Measurements from ENCODE around the gene SLC12A7. TPM values are rescaled to one million over a fixed set of nuclear protein-coding genes. Genes with fewer than 3 reads are reported as not detected.

Gene SLC12A7
- total and polyA plus RNA-seq, 9 of the 15 experiments (the other 6 are each of a cell fraction or from before 2014, with no cell fraction given), result 0.01 to 3.1 (median 0.56) TPM

DNA sequence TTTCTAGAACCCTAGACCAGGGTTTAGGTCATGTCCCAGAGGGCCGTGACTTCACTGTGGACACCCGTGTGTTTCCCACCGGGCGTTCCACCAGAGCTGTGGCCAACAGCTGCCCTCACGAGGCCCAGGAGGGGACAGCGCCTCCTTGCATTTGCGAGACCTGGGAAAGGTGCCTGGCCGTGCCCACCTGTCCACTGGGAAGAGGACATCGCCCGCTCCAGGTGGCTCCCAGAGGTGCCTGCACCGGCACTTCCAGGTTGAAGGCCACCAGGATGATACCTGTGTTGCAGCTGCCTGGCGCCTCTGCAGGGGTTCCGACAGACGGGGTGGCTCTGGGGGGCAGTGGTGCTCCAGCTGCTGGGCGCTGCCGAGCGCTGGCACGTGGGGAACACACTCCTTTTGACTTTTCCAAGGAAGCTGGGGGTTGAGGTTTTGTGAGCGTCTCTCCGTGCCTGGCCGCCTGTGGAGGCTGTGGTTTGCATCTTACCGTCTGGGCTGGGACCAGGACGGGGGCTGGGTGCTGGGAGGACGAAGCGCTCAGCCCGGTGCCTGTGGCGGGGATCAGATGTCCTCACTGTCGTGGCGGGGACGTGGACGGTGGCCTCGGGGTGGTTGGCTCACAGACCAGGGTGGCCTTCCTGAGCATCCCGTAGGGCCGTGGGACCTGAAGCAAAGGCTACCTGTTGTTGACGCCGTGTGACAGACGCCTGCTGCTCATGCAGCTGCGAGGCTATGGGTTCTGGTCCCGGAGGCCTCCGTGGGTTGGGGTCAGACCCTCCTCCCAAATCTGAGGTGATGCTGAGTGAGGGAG lies 84.0 kb downstream of the SLC12A7 start:
- WGBS (ENCODE audit: insufficient coverage, low coverage, missing lambda C conversion rate), result 12% methylated on average over 40 of the region's 40 CpGs
- no peak overlapping the region for H3K4me3 ChIP-seq
- ChIA-PET POLR2A (interaction anchor here (1.1 kb wide), 1 partner anchor 15 kb away, joined by 4 read pairs; no protein-coding TSS in a partner anchor), CTCF (ENCODE audit: low intra/inter-chr PET ratio) (no interaction called here)
- no peaks in the 10 kb centered on the region for H3K9me3 ChIP-seq (replicated peaks; ENCODE audit: control insufficient read depth, insufficient read depth, low read depth, low read length)
- FAIRE-seq (no peak), DNase-seq (ENCODE audit: extremely low read depth in 1 of 4, low spot score in 3 of 4) (no peak), ATAC-seq (no peak)
- peaks cover 14% of the 10 kb centered on the region for H4K20me1 ChIP-seq (replicated peaks; ENCODE audit: control insufficient read depth, insufficient read depth, low read length)
- no peaks in the 10 kb centered on the region for H3K9me1 ChIP-seq (ENCODE audit: control insufficient read depth, insufficient read depth, low read length)
- no peaks in the 10 kb centered on the region for H3K79me2 ChIP-seq (ENCODE audit: control insufficient read depth, insufficient read depth, low read length)
- in situ Hi-C loops (cut with MboI) (loop anchor here (10.0 kb wide), 1 partner anchor 117 kb away; no protein-coding TSS in a partner anchor), intact Hi-C loops (cut with micrococcal nuclease) (no loop called here)
- no TSS peak for BruUV-seq (replicated peaks)
- H3K27ac ChIP-seq (ENCODE audit: extremely low read depth, low read depth, low read length), result no peak overlapping the region
- H3K9ac ChIP-seq (ENCODE audit: insufficient read depth in 1 of 2, low read depth in 2 of 2, low read length in 2 of 2), result no peak overlapping the region
- no peak overlapping the region for H3K4me2 ChIP-seq (ENCODE audit: insufficient read depth, low read length)
- H2AFZ ChIP-seq (ENCODE audit: low read depth, low read length), result no peak overlapping the region
- H3K27me3 ChIP-seq (ENCODE audit: control insufficient read depth in 2 of 2, insufficient read depth in 2 of 2, low read length in 2 of 2), result peaks cover 19 to 61% of the 10 kb centered on the region in 2 experiments; a peak in 4 of 5 replicates
- H3K4me1 ChIP-seq (replicated peaks in 1 of 2; ENCODE audit: control insufficient read depth in 2 of 2, insufficient read depth in 2 of 2, low read length in 2 of 2), result peaks cover 0 to 9% of the 10 kb centered on the region in 2 experiments; a peak in 1 of 5 replicates
- H3K36me3 ChIP-seq (ENCODE audit: control insufficient read depth, insufficient read depth, low read length), result no peaks in the 10 kb centered on the region
- TF ChIP-seq IRF2 (CRISPR knock-in tag; IDR thresholded peaks at IDR 0.05) (no peak), RBM17 (IDR thresholded peaks at IDR 0.05; ENCODE audit: borderline replicate concordance, low read depth, low read length) (no peak), BDP1 (IDR thresholded peaks at IDR 0.05; ENCODE audit: insufficient read depth, insufficient read length) (no peak), TEAD4 (IDR thresholded peaks at IDR 0.05; ENCODE audit: low read length) (no peak), TEAD4 (CRISPR knock-in tag; IDR thresholded peaks at IDR 0.05; ENCODE audit: borderline replicate concordance) (no peak; the same call in 1 of the 2 replicates), SIX5 (IDR thresholded peaks at IDR 0.05; ENCODE audit: borderline replicate concordance in 1 of 2, insufficient read depth in 1 of 2, low read depth in 1 of 2, low read length in 2 of 2) (no peak), EP300 (IDR thresholded peaks at IDR 0.05; ENCODE audit: low read length) (no peak), PCBP2 (IDR thresholded peaks at IDR 0.05; ENCODE audit: low read depth, low read length, poor library complexity, severe bottlenecking) (no peak), PTBP1 (IDR thresholded peaks at IDR 0.05; ENCODE audit: low read depth, low read length) (no peak), ZNF12 (CRISPR knock-in tag; IDR thresholded peaks at IDR 0.05) (no peak), BRD9 (IDR thresholded peaks at IDR 0.05; ENCODE audit: low read depth, partially characterized antibody) (no peak), KAT2B (IDR thresholded peaks at IDR 0.05; ENCODE audit: low read depth, low read length) (no peak)
- TF ChIP-seq, protein P1, sequence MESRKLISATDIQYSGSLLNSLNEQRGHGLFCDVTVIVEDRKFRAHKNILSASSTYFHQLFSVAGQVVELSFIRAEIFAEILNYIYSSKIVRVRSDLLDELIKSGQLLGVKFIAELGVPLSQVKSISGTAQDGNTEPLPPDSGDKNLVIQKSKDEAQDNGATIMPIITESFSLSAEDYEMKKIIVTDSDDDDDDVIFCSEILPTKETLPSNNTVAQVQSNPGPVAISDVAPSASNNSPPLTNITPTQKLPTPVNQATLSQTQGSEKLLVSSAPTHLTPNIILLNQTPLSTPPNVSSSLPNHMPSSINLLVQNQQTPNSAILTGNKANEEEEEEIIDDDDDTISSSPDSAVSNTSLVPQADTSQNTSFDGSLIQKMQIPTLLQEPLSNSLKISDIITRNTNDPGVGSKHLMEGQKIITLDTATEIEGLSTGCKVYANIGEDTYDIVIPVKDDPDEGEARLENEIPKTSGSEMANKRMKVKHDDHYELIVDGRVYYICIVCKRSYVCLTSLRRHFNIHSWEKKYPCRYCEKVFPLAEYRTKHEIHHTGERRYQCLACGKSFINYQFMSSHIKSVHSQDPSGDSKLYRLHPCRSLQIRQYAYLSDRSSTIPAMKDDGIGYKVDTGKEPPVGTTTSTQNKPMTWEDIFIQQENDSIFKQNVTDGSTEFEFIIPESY (CRISPR knock-in tag; IDR thresholded peaks at IDR 0.05), result no peak
- TF ChIP-seq, protein P2, sequence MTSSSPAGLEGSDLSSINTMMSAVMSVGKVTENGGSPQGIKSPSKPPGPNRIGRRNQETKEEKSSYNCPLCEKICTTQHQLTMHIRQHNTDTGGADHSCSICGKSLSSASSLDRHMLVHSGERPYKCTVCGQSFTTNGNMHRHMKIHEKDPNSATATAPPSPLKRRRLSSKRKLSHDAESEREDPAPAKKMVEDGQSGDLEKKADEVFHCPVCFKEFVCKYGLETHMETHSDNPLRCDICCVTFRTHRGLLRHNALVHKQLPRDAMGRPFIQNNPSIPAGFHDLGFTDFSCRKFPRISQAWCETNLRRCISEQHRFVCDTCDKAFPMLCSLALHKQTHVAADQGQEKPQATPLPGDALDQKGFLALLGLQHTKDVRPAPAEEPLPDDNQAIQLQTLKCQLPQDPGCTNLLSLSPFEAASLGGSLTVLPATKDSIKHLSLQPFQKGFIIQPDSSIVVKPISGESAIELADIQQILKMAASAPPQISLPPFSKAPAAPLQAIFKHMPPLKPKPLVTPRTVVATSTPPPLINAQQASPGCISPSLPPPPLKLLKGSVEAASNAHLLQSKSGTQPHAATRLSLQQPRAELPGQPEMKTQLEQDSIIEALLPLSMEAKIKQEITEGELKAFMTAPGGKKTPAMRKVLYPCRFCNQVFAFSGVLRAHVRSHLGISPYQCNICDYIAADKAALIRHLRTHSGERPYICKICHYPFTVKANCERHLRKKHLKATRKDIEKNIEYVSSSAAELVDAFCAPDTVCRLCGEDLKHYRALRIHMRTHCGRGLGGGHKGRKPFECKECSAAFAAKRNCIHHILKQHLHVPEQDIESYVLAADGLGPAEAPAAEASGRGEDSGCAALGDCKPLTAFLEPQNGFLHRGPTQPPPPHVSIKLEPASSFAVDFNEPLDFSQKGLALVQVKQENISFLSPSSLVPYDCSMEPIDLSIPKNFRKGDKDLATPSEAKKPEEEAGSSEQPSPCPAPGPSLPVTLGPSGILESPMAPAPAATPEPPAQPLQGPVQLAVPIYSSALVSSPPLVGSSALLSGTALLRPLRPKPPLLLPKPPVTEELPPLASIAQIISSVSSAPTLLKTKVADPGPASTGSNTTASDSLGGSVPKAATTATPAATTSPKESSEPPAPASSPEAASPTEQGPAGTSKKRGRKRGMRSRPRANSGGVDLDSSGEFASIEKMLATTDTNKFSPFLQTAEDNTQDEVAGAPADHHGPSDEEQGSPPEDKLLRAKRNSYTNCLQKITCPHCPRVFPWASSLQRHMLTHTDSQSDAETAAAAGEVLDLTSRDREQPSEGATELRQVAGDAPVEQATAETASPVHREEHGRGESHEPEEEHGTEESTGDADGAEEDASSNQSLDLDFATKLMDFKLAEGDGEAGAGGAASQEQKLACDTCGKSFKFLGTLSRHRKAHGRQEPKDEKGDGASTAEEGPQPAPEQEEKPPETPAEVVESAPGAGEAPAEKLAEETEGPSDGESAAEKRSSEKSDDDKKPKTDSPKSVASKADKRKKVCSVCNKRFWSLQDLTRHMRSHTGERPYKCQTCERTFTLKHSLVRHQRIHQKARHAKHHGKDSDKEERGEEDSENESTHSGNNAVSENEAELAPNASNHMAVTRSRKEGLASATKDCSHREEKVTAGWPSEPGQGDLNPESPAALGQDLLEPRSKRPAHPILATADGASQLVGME (CRISPR knock-in tag; IDR thresholded peaks at IDR 0.05), result no peak

Data from K562 (cell line).